Measurements from ENCODE around the gene ROR2.

ROR2 gene

GRCh38 chr9:91744114-91744513, 205.9 kb downstream of the ROR2 start:
- Mint-ChIP-seq H3K9me3 (no peaks in the 10 kb centered on the region), H3K27ac (no peak overlapping the region), H3K4me1 (ENCODE audit: low read depth) (no peaks in the 10 kb centered on the region), H3K27me3 (peaks cover 8% of the 10 kb centered on the region), H3K4me3 (no peak overlapping the region), H3K36me3 (ENCODE audit: low read depth) (no peaks in the 10 kb centered on the region)
- DNase-seq, result no peak

DNA sequence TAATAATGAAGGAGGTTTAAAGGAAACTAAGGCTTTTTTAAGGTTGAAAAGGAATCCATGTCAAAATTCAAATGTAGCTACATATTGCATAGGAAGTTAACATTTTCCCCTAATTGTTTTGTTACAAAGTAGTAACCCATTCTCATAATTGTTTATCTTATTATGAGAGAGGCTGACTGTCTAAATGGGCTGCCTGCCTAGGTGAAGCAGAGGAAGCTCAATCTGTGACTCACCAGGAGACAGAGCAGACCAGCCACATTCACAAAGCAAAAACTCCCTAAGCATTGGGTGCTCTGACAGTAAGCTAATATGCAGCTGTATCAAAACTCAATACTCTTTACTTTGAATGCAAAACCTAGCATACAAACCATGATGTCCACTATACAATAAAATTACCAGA, 208.5 kb downstream of the ROR2 start:
- DNase-seq, result no peak
- H3K27me3 Mint-ChIP-seq, result peaks cover 15% of the 10 kb centered on the region
- H3K27ac Mint-ChIP-seq, result no peak overlapping the region
- H3K4me3 Mint-ChIP-seq, result no peak overlapping the region
- no peaks in the 10 kb centered on the region for H3K4me1 Mint-ChIP-seq (ENCODE audit: low read depth)
- H3K36me3 Mint-ChIP-seq (ENCODE audit: low read depth), result no peaks in the 10 kb centered on the region
- H3K9me3 Mint-ChIP-seq, result no peaks in the 10 kb centered on the region

- no peak overlapping the region for H3K4me3 Mint-ChIP-seq
- peaks cover 19% of the 10 kb centered on the region for H3K27me3 Mint-ChIP-seq
- H3K4me1 Mint-ChIP-seq (ENCODE audit: low read depth), result no peaks in the 10 kb centered on the region
- no peaks in the 10 kb centered on the region for H3K9me3 Mint-ChIP-seq
- H3K27ac Mint-ChIP-seq, result no peak overlapping the region
- no peak for DNase-seq
- H3K36me3 Mint-ChIP-seq (ENCODE audit: low read depth), result no peaks in the 10 kb centered on the region
These were observed 209.3 kb downstream of the ROR2 start for GRCh38 chr9:91740701-91741100.

GRCh38 chr9:91736898-91737601, 213.0 kb downstream of the ROR2 start:
- H3K4me3 Mint-ChIP-seq, result no peak overlapping the region
- peaks cover 2% of the 10 kb centered on the region for H3K4me1 Mint-ChIP-seq (ENCODE audit: low read depth)
- no peaks in the 10 kb centered on the region for H3K36me3 Mint-ChIP-seq (ENCODE audit: low read depth)
- H3K9me3 Mint-ChIP-seq, result no peaks in the 10 kb centered on the region
- H3K27me3 Mint-ChIP-seq, result peaks cover 29% of the 10 kb centered on the region
- H3K27ac Mint-ChIP-seq, result no peak overlapping the region
- DNase-seq, result no peak

- DNase-seq, result no peak
- peaks cover 29% of the 10 kb centered on the region for H3K27me3 Mint-ChIP-seq
- no peaks in the 10 kb centered on the region for H3K9me3 Mint-ChIP-seq
- no peaks in the 10 kb centered on the region for H3K36me3 Mint-ChIP-seq (ENCODE audit: low read depth)
- no peak overlapping the region for H3K27ac Mint-ChIP-seq
- H3K4me1 Mint-ChIP-seq (ENCODE audit: low read depth), result peaks cover 2% of the 10 kb centered on the region
- H3K4me3 Mint-ChIP-seq, result no peak overlapping the region
These were observed 213.7 kb downstream of the ROR2 start for GRCh38 chr9:91736311-91736710.

GRCh38 chr9:91735049-91735448, 215.0 kb downstream of the ROR2 start:
- H3K9me3 Mint-ChIP-seq, result no peaks in the 10 kb centered on the region
- H3K36me3 Mint-ChIP-seq (ENCODE audit: low read depth), result no peaks in the 10 kb centered on the region
- DNase-seq, result no peak
- H3K4me1 Mint-ChIP-seq (ENCODE audit: low read depth), result peaks cover 2% of the 10 kb centered on the region
- no peak overlapping the region for H3K4me3 Mint-ChIP-seq
- no peak overlapping the region for H3K27ac Mint-ChIP-seq
- H3K27me3 Mint-ChIP-seq, result peaks cover 29% of the 10 kb centered on the region

DNA sequence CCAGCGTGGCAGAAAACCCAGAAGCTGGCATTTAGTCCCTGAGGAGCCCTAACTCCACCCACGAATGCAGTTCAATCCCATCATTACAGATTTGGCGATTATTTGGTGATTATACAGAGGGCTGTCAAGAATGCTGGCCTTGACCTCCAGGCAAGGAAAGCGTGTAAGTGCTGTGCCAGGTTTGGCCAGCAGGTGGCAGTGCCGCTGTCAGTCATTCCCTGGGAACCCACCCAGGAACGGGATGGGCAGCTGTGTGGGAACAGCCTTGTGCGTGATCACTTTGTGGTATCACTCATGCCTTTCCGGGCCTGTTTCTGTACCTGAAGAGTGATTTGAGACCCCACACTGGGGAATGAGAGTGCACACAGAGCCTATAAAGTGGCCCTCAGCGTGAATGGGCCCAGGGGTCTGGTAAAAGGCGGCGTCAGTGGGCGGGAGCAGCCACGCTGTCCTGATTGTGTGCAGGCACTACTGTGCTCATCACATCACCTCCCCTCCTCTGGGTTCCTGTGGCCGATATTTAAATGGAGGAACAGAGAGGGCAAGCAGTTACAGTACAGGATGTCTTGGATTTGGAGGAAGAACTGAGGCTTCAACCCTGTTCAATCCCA, 215.6 kb downstream of the ROR2 start:
- H3K36me3 Mint-ChIP-seq (ENCODE audit: low read depth), result no peaks in the 10 kb centered on the region
- H3K4me3 Mint-ChIP-seq, result no peak overlapping the region
- H3K4me1 Mint-ChIP-seq (ENCODE audit: low read depth), result peaks cover 2% of the 10 kb centered on the region
- H3K27ac Mint-ChIP-seq, result no peak overlapping the region
- H3K9me3 Mint-ChIP-seq, result no peaks in the 10 kb centered on the region
- H3K27me3 Mint-ChIP-seq, result peaks cover 29% of the 10 kb centered on the region
- DNase-seq, result peak; percentile 80

- no peaks in the 10 kb centered on the region for H3K36me3 Mint-ChIP-seq (ENCODE audit: low read depth)
- no peaks in the 10 kb centered on the region for H3K9me3 Mint-ChIP-seq
- no peak for DNase-seq
- H3K4me3 Mint-ChIP-seq, result no peak overlapping the region
- no peak overlapping the region for H3K27ac Mint-ChIP-seq
- peaks cover 28% of the 10 kb centered on the region for H3K27me3 Mint-ChIP-seq
- H3K4me1 Mint-ChIP-seq (ENCODE audit: low read depth), result peaks cover 2% of the 10 kb centered on the region
These were observed 216.9 kb downstream of the ROR2 start for GRCh38 chr9:91733006-91733624.

GRCh38 chr9:91732187-91733005, 217.6 kb downstream of the ROR2 start:
- Mint-ChIP-seq H3K9me3 (no peaks in the 10 kb centered on the region), H3K4me1 (ENCODE audit: low read depth) (peaks cover 2% of the 10 kb centered on the region), H3K27ac (no peak overlapping the region), H3K4me3 (no peak overlapping the region), H3K27me3 (peaks cover 27% of the 10 kb centered on the region), H3K36me3 (ENCODE audit: low read depth) (no peaks in the 10 kb centered on the region)
- DNase-seq, result no peak

DNA sequence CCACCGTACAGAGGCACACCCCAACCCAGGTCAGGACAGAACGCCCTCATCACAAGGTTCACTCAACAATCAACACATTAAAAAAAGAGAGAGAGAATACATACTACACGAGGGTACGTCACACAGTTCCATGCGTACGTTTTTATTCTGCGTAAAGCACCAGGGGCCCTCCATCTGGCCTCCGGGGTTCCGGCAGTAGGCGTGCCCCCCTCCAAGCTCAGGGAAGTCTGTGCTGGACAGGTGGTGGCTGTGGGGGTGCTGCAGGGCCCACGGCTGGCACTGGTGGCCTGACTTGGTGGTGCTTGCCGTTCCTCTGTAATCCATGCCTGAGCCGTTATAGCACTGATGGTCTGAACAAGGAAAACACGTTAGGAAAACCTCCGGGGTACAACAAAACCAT, 219.2 kb downstream of the ROR2 start:
- peaks cover 17% of the 10 kb centered on the region for H3K27me3 Mint-ChIP-seq
- peaks cover 2% of the 10 kb centered on the region for H3K4me1 Mint-ChIP-seq (ENCODE audit: low read depth)
- H3K27ac Mint-ChIP-seq, result no peak overlapping the region
- no peak for DNase-seq
- H3K4me3 Mint-ChIP-seq, result no peak overlapping the region
- H3K36me3 Mint-ChIP-seq (ENCODE audit: low read depth), result no peaks in the 10 kb centered on the region
- no peaks in the 10 kb centered on the region for H3K9me3 Mint-ChIP-seq

DNA sequence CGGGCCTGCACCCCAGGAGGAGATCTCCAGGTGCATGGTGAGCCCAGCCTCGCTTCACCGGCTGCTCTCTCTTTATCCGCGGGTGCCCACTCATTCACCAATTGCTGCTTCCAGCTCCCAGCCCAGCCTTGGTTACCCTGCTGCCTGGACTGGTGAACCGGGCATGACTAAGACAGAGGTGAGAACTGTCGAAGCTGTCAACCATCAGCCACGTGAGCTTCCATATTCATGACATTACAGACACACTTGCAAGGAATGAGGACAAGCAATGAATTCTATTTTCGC, 220.5 kb downstream of the ROR2 start:
- Mint-ChIP-seq H3K4me3 (no peak overlapping the region), H3K9me3 (no peaks in the 10 kb centered on the region), H3K27me3 (peaks cover 8% of the 10 kb centered on the region), H3K4me1 (ENCODE audit: low read depth) (no peaks in the 10 kb centered on the region), H3K27ac (no peak overlapping the region), H3K36me3 (ENCODE audit: low read depth) (no peaks in the 10 kb centered on the region)
- no peak for DNase-seq

- no peaks in the 10 kb centered on the region for H3K4me1 Mint-ChIP-seq (ENCODE audit: low read depth)
- no peak overlapping the region for H3K4me3 Mint-ChIP-seq
- no peak overlapping the region for H3K27ac Mint-ChIP-seq
- peaks cover 8% of the 10 kb centered on the region for H3K27me3 Mint-ChIP-seq
- no peaks in the 10 kb centered on the region for H3K36me3 Mint-ChIP-seq (ENCODE audit: low read depth)
- no peaks in the 10 kb centered on the region for H3K9me3 Mint-ChIP-seq
- no peak for DNase-seq
These were observed 222.1 kb downstream of the ROR2 start for GRCh38 chr9:91727972-91728371.

GRCh38 chr9:91727316-91727861, 222.6 kb downstream of the ROR2 start:
- Mint-ChIP-seq H3K27me3 (peaks cover 12% of the 10 kb centered on the region), H3K27ac (no peak overlapping the region), H3K9me3 (no peaks in the 10 kb centered on the region)

DNA sequence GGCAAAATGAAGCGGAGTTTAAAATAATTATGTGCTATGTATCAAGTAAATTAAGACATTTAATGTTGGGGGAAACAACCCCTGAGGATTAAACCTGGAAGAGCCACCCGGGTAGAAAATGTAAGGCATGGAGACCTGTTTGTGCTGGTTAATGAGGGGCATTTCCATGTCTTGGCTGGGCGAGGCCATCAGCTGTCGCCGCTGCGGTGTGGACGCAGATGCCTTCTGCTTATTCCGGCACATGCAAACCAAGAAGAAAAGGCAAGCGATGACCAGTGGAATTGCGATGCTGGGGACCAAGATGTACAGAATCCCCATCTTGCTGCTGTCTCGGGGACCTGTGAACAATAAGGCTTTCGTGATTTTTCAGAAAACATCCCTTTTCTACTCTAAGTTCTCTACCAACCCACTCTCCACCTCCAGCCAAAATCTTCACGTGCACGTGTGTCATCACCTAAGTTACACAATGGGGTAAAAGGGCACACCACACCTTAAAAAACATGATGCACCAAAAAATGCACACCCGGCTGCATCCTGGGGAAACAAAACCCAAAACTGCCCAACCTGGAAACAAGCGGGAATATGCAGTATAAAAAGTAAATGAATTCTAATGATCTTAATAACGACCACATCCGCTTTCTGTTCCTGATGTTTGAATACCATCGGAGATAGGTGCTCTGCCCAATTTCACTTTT, 223.5 kb downstream of the ROR2 start:
- Mint-ChIP-seq H3K27me3 (peaks cover 18% of the 10 kb centered on the region), H3K27ac (no peak overlapping the region), H3K4me3 (no peak overlapping the region), H3K36me3 (ENCODE audit: low read depth) (no peaks in the 10 kb centered on the region), H3K9me3 (no peaks in the 10 kb centered on the region), H3K4me1 (ENCODE audit: low read depth) (no peaks in the 10 kb centered on the region)
- no peak for DNase-seq

More at GRCh38 chr9:91727316-91727861, 222.6 kb downstream of the ROR2 start:
- DNase-seq, result peak; percentile 41
- Mint-ChIP-seq H3K4me3 (no peak overlapping the region), H3K4me1 (ENCODE audit: low read depth) (no peaks in the 10 kb centered on the region), H3K36me3 (ENCODE audit: low read depth) (no peaks in the 10 kb centered on the region)
